ENCODE data around the gene TMEM218. TPM values are rescaled to one million over a fixed set of nuclear protein-coding genes. Genes with fewer than 3 reads are reported as not detected.

TMEM218 gene
- total RNA-seq, 1 donor from 2014 or later: 11.4 TPM

GRCh38 chr11:125053167-125053566 lies 58.3 kb downstream of the TMEM218 start:
- TF ChIP-seq CTCF (IDR thresholded peaks at IDR 0.05; ENCODE audit: unreplicated experiment): no peak
- Mint-ChIP-seq H3K4me3 (ENCODE audit: unreplicated experiment) (no peak overlapping the region), H3K9me3 (ENCODE audit: unreplicated experiment) (no peaks in the 10 kb centered on the region), H3K27ac (ENCODE audit: unreplicated experiment) (no peak overlapping the region), H3K4me1 (ENCODE audit: unreplicated experiment) (no peaks in the 10 kb centered on the region), H3K36me3 (ENCODE audit: low read depth, unreplicated experiment) (no peaks in the 10 kb centered on the region), H3K27me3 (ENCODE audit: unreplicated experiment) (peaks cover 3% of the 10 kb centered on the region)
- no peak for DNase-seq (ENCODE audit: low spot score)

- H3K27me3 Mint-ChIP-seq (ENCODE audit: unreplicated experiment): peaks cover 3% of the 10 kb centered on the region
- no peaks in the 10 kb centered on the region for H3K36me3 Mint-ChIP-seq (ENCODE audit: low read depth, unreplicated experiment)
- no peak for DNase-seq (ENCODE audit: low spot score)
- no peaks in the 10 kb centered on the region for H3K4me1 Mint-ChIP-seq (ENCODE audit: unreplicated experiment)
- no peak overlapping the region for H3K4me3 Mint-ChIP-seq (ENCODE audit: unreplicated experiment)
- H3K27ac Mint-ChIP-seq (ENCODE audit: unreplicated experiment): no peak overlapping the region
- TF ChIP-seq CTCF (IDR thresholded peaks at IDR 0.05; ENCODE audit: unreplicated experiment): no peak
- H3K9me3 Mint-ChIP-seq (ENCODE audit: unreplicated experiment): no peaks in the 10 kb centered on the region
Measured at GRCh38 chr11:125052047-125052446, 59.4 kb downstream of the TMEM218 start.

GRCh38 chr11:125049164-125049792 lies 62.1 kb downstream of the TMEM218 start:
- Mint-ChIP-seq H3K27me3 (ENCODE audit: unreplicated experiment) (peaks cover 1% of the 10 kb centered on the region), H3K27ac (ENCODE audit: unreplicated experiment) (no peak overlapping the region), H3K9me3 (ENCODE audit: unreplicated experiment) (no peaks in the 10 kb centered on the region), H3K36me3 (ENCODE audit: low read depth, unreplicated experiment) (no peaks in the 10 kb centered on the region), H3K4me1 (ENCODE audit: unreplicated experiment) (no peaks in the 10 kb centered on the region), H3K4me3 (ENCODE audit: unreplicated experiment) (no peak overlapping the region)
- no peak for DNase-seq (ENCODE audit: low spot score)
- no peak for TF ChIP-seq CTCF (IDR thresholded peaks at IDR 0.05; ENCODE audit: unreplicated experiment)

Other genes with a start within 250 kb of the TMEM218 start
- gene ROBO3, start 246.2 kb downstream of the TMEM218 start, total RNA-seq (ENCODE audit: unreplicated experiment): 40.0 TPM
- gene ROBO4, start 213.8 kb downstream of the TMEM218 start, total RNA-seq (ENCODE audit: unreplicated experiment): 28.8 TPM
- gene HEPN1, start 192.4 kb downstream of the TMEM218 start, total RNA-seq (ENCODE audit: unreplicated experiment): not detected
- gene HEPACAM, start 175.6 kb downstream of the TMEM218 start, total RNA-seq (ENCODE audit: unreplicated experiment): 0.08 TPM
- gene CCDC15, start 157.4 kb downstream of the TMEM218 start, total RNA-seq (ENCODE audit: unreplicated experiment): 2.4 TPM
- gene SLC37A2, start 48.3 kb downstream of the TMEM218 start, total RNA-seq (ENCODE audit: unreplicated experiment): 0.49 TPM
- gene PKNOX2, start 53.1 kb upstream of the TMEM218 start, total RNA-seq (ENCODE audit: unreplicated experiment): 41.8 TPM